NCI-H2171 (cell line): ENCODE data around the gene PRICKLE1.

Source experiments
- DNase-seq: peaks from one replicate; lab custom pipeline; 2025; lab: John Stamatoyannopoulos, UW

PRICKLE1 gene

GRCh38 chr12:42448841-42449240 is 140.7 kb downstream of the PRICKLE1 start:
- DNase-seq, result no peak

- DNase-seq, result no peak
Measured at GRCh38 chr12:42447371-42447786, 142.2 kb downstream of the PRICKLE1 start.

- no peak for DNase-seq
Measured at GRCh38 chr12:42446761-42447160, 142.8 kb downstream of the PRICKLE1 start.

GRCh38 chr12:42445891-42446290 is 143.7 kb downstream of the PRICKLE1 start:
- no peak for DNase-seq

GRCh38 chr12:42444192-42444943 is 145.2 kb downstream of the PRICKLE1 start:
- no peak for DNase-seq

GRCh38 chr12:42442888-42443287 is 146.7 kb downstream of the PRICKLE1 start:
- DNase-seq, result no peak

GRCh38 chr12:42442311-42442759 is 147.2 kb downstream of the PRICKLE1 start:
- DNase-seq, result no peak

GRCh38 chr12:42440608-42441007 is 148.9 kb downstream of the PRICKLE1 start:
- DNase-seq, result no peak

GRCh38 chr12:42432517-42433140 is 156.9 kb downstream of the PRICKLE1 start:
- DNase-seq, result no peak

GRCh38 chr12:42428850-42429249 is 160.7 kb downstream of the PRICKLE1 start:
- DNase-seq, result no peak

GRCh38 chr12:42426746-42427145 is 162.8 kb downstream of the PRICKLE1 start:
- DNase-seq, result no peak

GRCh38 chr12:42422785-42423184 is 166.8 kb downstream of the PRICKLE1 start:
- DNase-seq, result no peak

GRCh38 chr12:42421844-42422779 is 167.4 kb downstream of the PRICKLE1 start:
- no peak for DNase-seq

GRCh38 chr12:42420395-42420794 is 169.2 kb downstream of the PRICKLE1 start:
- no peak for DNase-seq

GRCh38 chr12:42410340-42410739 is 179.2 kb downstream of the PRICKLE1 start:
- no peak for DNase-seq

- no peak for DNase-seq
Measured at GRCh38 chr12:42409471-42409870, 180.1 kb downstream of the PRICKLE1 start.

- DNase-seq, result no peak
Measured at GRCh38 chr12:42407306-42407705, 182.2 kb downstream of the PRICKLE1 start.
